HEK293T (cell line): ENCODE data around the gene UEVLD.

Experiments
- ARNT ChIP-seq: fragments of 450-650 bp; IDR thresholded peaks from 2 replicates; pipeline ENCODE4 v1.6.1; 2017; ENCODE audit warnings: mild to moderate bottlenecking
- BHLHE40 ChIP-seq: fragments of 450-650 bp; IDR thresholded peaks from 2 replicates; pipeline ENCODE4 v1.6.1; 2016; ENCODE audit warnings: mild to moderate bottlenecking, moderate library complexity, borderline replicate concordance
- CTBP1 ChIP-seq: fragments of 450-650 bp; IDR thresholded peaks from 2 replicates; pipeline ENCODE4 v1.6.1; 2016; ENCODE audit warnings: borderline replicate concordance
- ELF4 ChIP-seq: fragments of 450-650 bp; IDR thresholded peaks from 2 replicates; pipeline ENCODE4 v1.6.1; 2017; ENCODE audit warnings: antibody characterized with exemption
- FOXA1 ChIP-seq: fragments of 450-650 bp; IDR thresholded peaks from 2 replicates; pipeline ENCODE4 v1.6.1; 2016; ENCODE audit warnings: mild to moderate bottlenecking
- FOXK2 ChIP-seq: fragments of 450-650 bp; IDR thresholded peaks from 2 replicates; pipeline ENCODE4 v1.6.1; 2016; ENCODE audit warnings: mild to moderate bottlenecking
- FOXM1 ChIP-seq: fragments of 450-650 bp; IDR thresholded peaks from 2 replicates; pipeline ENCODE4 v1.6.1; 2017; ENCODE audit warnings: mild to moderate bottlenecking, borderline replicate concordance
- HDGF ChIP-seq: fragments of 450-650 bp; IDR thresholded peaks from 2 replicates; pipeline ENCODE4 v1.6.1; 2017; ENCODE audit warnings: antibody characterized with exemption, borderline replicate concordance
- LEF1 ChIP-seq: fragments of 450-650 bp; IDR thresholded peaks from 2 replicates; pipeline ENCODE4 v1.6.1; 2017; ENCODE audit warnings: mild to moderate bottlenecking, borderline replicate concordance
- SP1 ChIP-seq: fragments of 450-650 bp; IDR thresholded peaks from 2 replicates; pipeline ENCODE4 v1.6.1; 2017
- SUZ12 ChIP-seq: fragments of 450-650 bp; IDR thresholded peaks from 2 replicates; pipeline ENCODE4 v1.6.1; 2016; ENCODE audit warnings: mild to moderate bottlenecking
- TARDBP ChIP-seq: fragments of 450-650 bp; IDR thresholded peaks from 2 replicates; pipeline ENCODE4 v1.6.1; 2016
- ZNF384 ChIP-seq: fragments of 450-650 bp; IDR thresholded peaks from 2 replicates; pipeline ENCODE4 v1.6.1; 2016

- TF ChIP-seq ARNT (no peak), FOXA1 (no peak), SP1 (no peak), FOXM1 (no peak), FOXK2 (no peak), TARDBP (no peak), ZNF384 (no peak), ELF4 (no peak), SUZ12 (no peak), CTBP1 (no peak), BHLHE40 (no peak), LEF1 (no peak), HDGF (no peak)
These were observed 92.8 kb downstream of the UEVLD start for GRCh38 chr11:18495703-18496102.
